Glutamatergic neuron (in vitro differentiated cells): ENCODE data around the gene INPP4A. TPM values are rescaled to one million over a fixed set of nuclear protein-coding genes. Genes with fewer than 3 reads are reported as not detected.
A peak's percentile ranks its signal among the peaks of the same experiment; 100 is the strongest.

Source experiments
- DNase-seq: peaks from one replicate; pipeline ENCODE4 v3.0.0; 2022
- H3K27ac Mint-ChIP-seq: one replicate; pipeline ENCODE4 v1.8.0; 2020; ENCODE audit warnings: mild to moderate bottlenecking, mixed read lengths, inconsistent platforms; ENCODE audit not compliant: unreplicated experiment
- H3K27me3 Mint-ChIP-seq: one replicate; pipeline ENCODE4 v1.8.0; 2020; ENCODE audit warnings: mild to moderate bottlenecking, moderate library complexity, mixed read lengths, inconsistent platforms; ENCODE audit not compliant: unreplicated experiment
- H3K36me3 Mint-ChIP-seq: one replicate; pipeline ENCODE4 v1.8.0; 2020; ENCODE audit warnings: mild to moderate bottlenecking, mixed read lengths, inconsistent platforms; ENCODE audit not compliant: unreplicated experiment
- H3K4me1 Mint-ChIP-seq: one replicate; pipeline ENCODE4 v1.8.0; 2020; ENCODE audit warnings: mild to moderate bottlenecking, low read depth, mixed read lengths, inconsistent platforms; ENCODE audit not compliant: unreplicated experiment
- H3K4me3 Mint-ChIP-seq: one replicate; pipeline ENCODE4 v1.8.0; 2020; ENCODE audit warnings: mild to moderate bottlenecking, mixed read lengths, inconsistent platforms; ENCODE audit not compliant: unreplicated experiment
- H3K9me3 Mint-ChIP-seq: one replicate; pipeline ENCODE4 v1.8.0; 2020; ENCODE audit warnings: mild to moderate bottlenecking, moderate library complexity, mixed read lengths, inconsistent platforms; ENCODE audit not compliant: unreplicated experiment
- total RNA-seq: library from RNA; stranded (reverse); fragmentation: NEBNext Ultra II Directional; extraction: Animal tissue kit (Norgen Biotek cat#: 25700); gene quantifications from one replicate; pipeline ENCODE4 v1.2.1, GENCODE V29; 2021; ENCODE audit not compliant: unreplicated experiment
- TF ChIP-seq, protein P1 (sequence below): fragments of 200-600 bp; sonication (generic); IDR thresholded peaks from one replicate; pipeline ENCODE4 v1.5.0; 2021; ENCODE audit not compliant: partially characterized antibody, unreplicated experiment

Gene INPP4A
- total RNA-seq, 1 donor from 2014 or later, result 54.5 TPM

DNA sequence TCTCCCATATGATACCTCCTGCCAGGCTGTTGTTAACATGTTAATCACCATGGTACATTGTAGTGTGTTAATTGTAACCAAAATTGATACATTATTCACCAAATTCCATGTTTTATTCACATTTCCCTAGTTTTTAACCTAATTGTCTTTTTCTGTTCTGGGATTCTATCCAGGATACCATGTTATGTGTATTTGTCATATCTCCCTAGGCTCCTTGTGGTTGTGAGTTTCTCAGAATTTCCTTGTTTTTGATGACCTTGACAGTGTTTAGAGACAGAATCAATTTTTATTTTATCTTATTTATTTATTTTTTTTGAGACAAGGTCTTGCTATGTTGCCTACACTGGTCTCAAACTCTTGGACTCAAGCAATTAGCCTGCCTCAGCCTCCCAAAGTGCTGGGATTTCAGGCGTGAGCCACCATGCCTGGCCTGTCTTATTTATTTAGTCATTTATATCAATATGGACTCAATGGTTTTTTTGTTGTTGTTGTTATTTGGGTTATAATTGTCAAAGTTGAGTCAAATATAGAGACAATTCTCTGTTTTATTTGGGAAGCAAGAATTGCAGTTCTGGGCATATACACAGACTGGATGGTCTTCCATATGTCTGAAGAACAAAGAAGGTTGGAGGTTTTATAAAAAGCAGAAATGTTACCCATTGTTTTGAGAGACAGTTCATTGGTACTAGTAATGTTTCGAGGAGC lies 42.6 kb downstream of the INPP4A start:
- peaks cover 4% of the 10 kb centered on the region for H3K27me3 Mint-ChIP-seq
- no peak for DNase-seq
- no peak overlapping the region for H3K4me3 Mint-ChIP-seq
- H3K36me3 Mint-ChIP-seq, result no peaks in the 10 kb centered on the region
- TF ChIP-seq, protein P1, sequence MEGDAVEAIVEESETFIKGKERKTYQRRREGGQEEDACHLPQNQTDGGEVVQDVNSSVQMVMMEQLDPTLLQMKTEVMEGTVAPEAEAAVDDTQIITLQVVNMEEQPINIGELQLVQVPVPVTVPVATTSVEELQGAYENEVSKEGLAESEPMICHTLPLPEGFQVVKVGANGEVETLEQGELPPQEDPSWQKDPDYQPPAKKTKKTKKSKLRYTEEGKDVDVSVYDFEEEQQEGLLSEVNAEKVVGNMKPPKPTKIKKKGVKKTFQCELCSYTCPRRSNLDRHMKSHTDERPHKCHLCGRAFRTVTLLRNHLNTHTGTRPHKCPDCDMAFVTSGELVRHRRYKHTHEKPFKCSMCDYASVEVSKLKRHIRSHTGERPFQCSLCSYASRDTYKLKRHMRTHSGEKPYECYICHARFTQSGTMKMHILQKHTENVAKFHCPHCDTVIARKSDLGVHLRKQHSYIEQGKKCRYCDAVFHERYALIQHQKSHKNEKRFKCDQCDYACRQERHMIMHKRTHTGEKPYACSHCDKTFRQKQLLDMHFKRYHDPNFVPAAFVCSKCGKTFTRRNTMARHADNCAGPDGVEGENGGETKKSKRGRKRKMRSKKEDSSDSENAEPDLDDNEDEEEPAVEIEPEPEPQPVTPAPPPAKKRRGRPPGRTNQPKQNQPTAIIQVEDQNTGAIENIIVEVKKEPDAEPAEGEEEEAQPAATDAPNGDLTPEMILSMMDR, result no peak
- no peaks in the 10 kb centered on the region for H3K9me3 Mint-ChIP-seq
- H3K4me1 Mint-ChIP-seq, result peaks cover 16% of the 10 kb centered on the region
- no peak overlapping the region for H3K27ac Mint-ChIP-seq

DNA sequence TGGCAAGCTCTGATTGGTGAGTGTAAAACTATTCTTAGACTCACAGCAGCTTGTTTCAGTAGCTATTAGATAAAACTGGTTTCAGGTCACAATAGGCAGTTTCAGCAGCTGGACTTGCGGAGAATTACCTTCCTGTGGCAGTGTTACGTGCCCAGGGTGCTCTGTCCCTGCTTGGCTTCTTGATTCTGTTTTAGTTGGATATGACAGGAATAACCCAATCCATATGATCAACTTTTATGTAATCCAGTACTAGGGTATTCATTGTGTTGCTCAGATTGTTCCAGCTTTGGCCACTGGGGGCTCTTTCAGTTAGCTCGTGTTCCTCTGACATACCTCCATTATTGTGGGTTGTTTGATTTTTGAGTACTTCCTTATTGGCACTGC lies 43.1 kb downstream of the INPP4A start:
- Mint-ChIP-seq H3K27me3 (peaks cover 4% of the 10 kb centered on the region), H3K4me1 (peaks cover 16% of the 10 kb centered on the region), H3K36me3 (no peaks in the 10 kb centered on the region), H3K9me3 (no peaks in the 10 kb centered on the region), H3K27ac (no peak overlapping the region), H3K4me3 (no peak overlapping the region)
- DNase-seq, result peak; percentile 53
- TF ChIP-seq, protein P1, result peak; percentile 76

DNA sequence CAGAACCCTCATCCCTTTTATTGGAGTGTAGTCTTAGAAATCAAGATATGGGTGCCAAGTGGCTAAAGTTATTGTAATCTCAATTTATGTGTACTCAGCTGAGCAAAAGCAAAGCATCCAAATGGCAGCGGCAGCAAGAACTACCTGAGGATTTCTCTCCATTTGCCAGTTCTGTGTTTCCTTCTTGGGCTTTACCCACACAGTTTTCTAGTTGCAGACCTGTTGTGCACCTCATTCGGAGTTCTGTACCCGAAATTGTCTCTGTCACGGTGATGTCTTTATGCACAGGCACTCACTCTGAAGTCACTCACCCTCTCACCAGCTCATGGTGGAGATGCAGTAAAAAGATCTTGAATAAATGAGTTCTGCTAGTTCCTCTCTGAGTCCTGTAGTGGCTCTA lies 43.6 kb downstream of the INPP4A start:
- H3K9me3 Mint-ChIP-seq, result no peaks in the 10 kb centered on the region
- no peak for DNase-seq
- no peak overlapping the region for H3K27ac Mint-ChIP-seq
- TF ChIP-seq, protein P1, result peak; percentile 18
- peaks cover 16% of the 10 kb centered on the region for H3K4me1 Mint-ChIP-seq
- peaks cover 4% of the 10 kb centered on the region for H3K27me3 Mint-ChIP-seq
- H3K36me3 Mint-ChIP-seq, result no peaks in the 10 kb centered on the region
- H3K4me3 Mint-ChIP-seq, result no peak overlapping the region

DNA sequence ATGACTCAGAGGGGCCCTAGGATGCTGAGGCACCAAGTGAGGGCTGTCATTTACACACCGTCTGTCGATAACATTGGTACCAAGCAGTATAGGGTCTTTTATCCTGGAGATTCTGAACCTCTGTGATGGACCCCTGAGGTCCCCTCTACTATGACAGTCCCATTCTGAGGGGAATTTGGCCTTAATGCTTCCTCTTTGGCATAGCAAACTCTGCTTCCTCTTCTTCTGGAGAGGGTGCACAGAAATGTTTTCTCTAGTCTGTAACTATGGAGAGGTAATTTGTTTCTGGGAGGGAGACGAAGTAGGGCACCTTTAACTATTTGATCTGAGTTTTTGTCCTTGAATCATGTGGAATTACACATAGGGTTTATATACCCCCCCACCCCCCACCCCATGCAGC lies 44.8 kb downstream of the INPP4A start:
- TF ChIP-seq, protein P1, result no peak
- peaks cover 12% of the 10 kb centered on the region for H3K4me1 Mint-ChIP-seq
- peaks cover 3% of the 10 kb centered on the region for H3K36me3 Mint-ChIP-seq
- no peak overlapping the region for H3K4me3 Mint-ChIP-seq
- peaks cover 1% of the 10 kb centered on the region for H3K27me3 Mint-ChIP-seq
- no peak for DNase-seq
- H3K9me3 Mint-ChIP-seq, result no peaks in the 10 kb centered on the region
- H3K27ac Mint-ChIP-seq, result no peak overlapping the region
